HG02981 (cell line): ENCODE measurements around the gene PRCC.

Experiments used
- ATAC-seq: cut with Tn5 transposase; IDR thresholded peaks from one replicate; pipeline ENCODE4 v1.9.1; 2021; ENCODE audit warnings: mild to moderate bottlenecking, moderate library complexity; ENCODE audit not compliant: unreplicated experiment

PRCC gene

DNA sequence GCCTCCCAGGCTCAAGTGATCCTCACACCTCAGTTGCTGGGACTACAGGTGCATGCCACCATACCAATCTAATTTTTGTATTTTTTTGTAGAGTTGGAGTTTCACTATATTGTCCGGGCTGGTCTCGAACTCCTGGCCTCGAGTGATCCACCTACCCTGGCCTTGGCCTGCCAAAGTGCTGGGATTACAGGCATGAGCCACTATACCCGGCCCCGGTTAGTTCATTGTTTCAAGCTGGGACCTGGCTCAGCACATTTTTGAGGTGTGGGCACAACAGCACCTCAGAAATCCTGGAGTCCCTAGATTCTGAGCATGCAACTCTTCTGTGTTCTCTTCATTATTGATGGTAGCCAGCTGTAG, 28.0 kb downstream of the PRCC start:
- ATAC-seq, result no peak

DNA sequence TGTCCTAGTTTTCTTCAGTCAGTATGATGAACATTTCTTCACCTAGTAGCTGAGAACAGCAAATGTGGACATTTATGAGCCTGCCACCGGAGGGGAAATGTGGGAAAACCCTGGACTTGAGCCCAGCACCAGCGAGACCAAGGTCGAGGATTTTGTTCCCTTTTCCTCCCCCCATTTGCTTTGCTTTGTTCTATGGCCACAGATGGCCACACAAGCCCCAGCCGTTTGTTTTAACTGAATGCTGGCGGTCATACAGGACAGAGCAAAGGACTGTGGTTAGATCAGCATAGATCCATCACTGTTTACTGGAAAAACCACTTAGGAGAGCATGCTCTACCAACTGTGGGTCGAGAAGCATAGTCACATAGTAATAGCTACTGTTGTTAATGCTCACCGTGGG, 28.5 kb downstream of the PRCC start:
- ATAC-seq, result no peak

DNA sequence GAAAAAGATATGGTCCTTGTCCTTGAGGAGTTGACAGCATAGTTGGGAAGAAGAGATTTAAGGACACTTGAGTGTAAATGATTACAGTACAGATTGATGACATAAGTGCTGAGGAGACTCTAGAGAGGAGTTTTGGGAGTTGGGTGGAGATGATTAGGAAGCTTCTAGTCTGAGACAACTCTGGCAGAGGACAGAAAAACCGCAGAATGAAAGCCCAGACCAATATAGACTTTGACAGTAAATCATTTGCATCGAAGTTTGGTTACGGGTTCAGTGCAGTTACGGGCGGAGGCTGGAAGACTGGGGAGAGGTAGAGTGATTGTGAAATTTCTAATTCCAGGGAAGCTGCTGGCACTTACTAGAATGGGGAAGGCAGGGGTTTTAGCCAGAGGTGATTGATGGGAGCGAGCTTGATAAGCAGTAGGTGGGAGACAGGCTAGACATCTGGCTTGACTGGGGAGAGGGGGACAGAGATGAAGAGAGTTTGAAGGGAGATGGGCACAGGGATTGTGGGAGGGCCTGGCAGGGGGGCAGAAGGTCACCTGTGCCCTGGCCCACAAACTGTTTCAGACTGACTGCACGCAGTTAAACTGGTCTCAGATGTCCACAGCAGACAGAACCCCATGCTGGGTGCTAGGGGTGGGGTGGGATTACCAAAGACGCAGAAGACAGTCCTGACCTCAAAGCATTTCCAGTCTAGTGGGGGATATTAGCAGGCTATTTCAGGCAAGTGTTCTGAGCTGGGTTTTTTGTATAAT, 29.2 kb downstream of the PRCC start:
- no peak for ATAC-seq

DNA sequence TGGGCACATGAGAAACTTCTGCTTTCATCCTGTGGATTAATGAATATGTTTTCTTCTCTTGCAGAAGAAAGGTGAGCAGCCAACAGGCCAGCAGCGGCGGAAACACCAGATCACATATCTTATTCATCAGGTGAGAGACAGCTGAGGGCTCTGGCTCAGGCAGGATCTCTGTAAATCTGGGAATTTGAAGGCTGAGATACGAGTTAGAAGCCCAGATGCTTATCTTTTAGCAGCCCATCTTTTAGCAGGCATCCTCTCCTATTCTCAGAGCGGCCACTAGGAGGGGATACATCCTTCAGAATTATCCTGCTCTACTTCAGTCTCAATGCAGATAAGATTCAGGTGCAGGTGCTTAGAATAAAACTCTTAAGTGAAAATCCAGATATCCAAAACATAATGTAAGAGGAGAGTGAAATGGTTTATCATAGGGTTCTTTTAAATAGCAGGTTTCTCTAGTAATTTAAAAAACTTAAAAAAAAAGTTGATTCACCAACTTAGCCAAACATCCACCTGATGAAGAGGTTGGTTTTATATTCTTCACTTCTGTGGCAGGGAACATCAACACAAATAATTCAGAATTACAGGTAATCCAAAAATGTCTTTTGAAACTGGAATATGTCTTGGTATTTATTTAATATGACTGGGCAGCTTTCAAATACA, 30.0 kb downstream of the PRCC start:
- no peak for ATAC-seq

DNA sequence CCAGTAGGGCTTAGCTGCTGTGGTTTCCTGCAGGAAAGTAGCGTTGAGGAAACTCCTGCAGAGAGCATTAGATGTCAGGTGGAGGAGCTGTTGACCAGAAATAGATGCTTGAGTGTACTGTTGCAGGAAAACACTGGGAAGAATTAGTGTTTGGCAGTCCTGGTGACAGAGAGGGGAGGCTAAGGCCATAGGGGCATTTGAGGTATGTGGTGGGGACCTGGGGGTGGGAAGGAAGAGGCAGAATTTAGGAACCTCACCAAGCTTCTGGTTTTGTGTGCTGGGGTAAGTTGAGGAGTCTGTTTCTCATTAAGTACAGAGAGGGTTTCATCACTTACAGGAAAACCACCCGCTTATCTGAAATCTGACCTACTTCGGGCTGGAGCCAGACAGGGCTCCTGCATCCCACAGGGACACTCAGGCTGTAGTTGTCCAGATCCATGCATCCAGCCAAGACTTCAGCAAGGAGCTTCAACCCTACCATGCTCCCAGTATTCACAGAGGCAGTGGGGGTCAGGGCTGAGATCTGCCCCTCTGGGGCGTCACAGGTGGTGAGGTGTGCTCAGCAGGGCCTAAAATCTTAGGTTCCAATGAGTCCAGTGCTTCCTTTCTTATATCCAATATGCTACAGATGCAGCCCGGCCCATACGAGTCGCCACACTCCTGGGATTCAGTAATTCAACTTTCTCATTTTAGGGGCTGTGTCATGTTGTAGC, 34.2 kb downstream of the PRCC start:
- no peak for ATAC-seq

DNA sequence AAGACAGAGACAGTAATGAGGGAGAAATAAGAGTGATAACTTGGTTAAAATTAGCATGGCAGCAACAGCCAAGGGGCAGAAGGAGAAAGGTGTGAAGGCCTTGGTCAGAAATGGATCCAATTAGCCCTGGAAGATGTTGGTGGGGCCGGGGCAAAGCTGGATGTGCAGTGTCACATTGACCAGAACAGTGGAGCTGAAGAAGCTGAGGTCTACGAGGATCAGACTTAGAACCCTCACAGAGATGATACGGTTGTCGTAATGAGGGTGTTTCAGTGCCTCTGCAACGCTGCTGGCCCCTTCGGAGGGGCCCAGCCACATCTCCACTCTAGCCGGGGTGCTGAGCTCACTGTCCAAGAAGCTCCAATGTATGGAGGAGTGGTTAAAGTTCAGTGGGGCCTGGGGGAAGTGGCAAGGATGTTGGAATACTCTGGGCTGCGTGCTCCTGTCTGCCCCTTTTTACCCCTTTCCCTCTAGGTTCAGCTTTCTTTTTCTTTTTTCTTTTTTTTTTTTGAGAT, 35.1 kb downstream of the PRCC start:
- no peak for ATAC-seq

DNA sequence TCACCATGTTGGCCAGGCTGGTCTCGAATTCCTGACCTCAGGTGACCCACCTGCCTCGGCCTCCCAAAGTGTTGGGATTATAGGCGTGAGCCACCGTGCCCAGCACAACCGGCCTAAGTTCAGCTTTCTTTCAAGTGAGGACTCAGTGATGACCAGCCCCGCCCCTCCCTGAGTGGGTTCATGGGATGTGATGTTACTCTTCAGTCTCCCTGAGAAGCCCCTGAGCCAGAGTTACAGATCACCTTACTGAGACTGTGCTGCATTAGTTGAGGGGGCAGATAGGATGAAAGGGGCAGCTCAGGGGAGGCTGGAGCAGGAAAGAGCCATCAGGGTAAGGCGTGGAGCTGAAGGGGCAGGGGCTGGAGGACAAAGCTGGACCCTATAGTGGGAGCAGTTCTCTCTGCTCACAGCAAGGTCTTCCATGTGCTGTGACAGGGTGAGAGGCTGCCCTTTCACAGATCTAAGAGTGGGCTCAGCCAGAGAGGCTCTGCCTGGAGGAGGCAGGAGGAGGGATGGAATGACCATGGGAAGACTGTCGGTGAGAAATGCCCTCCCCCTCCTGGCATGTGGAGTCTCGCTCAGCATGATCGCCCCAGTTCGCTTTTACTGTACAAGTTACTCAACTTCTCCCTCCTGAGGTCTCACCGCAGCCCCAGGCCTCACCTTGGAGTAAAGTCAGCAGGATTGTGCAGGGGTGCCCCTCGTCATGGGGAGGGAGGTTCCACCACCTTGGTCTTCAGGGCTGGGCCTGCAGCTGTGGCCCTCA, 35.9 kb downstream of the PRCC start:
- no peak for ATAC-seq

DNA sequence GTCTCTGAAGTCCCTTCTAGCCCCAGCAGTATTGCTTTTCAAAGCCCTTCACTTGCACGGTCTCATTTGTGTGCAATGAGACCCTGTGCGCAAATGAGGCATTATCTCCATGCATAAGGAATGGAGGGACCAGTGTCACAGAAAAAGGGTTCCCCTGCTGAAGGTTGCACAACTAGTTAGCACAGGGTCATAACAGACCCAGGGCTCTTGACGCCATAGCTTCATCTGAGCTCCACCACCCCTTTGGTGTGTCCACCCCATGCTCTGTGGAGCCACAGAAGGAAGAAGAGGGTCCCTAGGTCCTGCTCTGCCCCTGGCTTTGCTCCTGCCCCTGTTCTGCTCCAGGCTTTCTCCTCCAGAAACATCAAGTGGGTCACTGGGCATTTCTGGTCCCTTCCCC, 36.7 kb downstream of the PRCC start:
- no peak for ATAC-seq

DNA sequence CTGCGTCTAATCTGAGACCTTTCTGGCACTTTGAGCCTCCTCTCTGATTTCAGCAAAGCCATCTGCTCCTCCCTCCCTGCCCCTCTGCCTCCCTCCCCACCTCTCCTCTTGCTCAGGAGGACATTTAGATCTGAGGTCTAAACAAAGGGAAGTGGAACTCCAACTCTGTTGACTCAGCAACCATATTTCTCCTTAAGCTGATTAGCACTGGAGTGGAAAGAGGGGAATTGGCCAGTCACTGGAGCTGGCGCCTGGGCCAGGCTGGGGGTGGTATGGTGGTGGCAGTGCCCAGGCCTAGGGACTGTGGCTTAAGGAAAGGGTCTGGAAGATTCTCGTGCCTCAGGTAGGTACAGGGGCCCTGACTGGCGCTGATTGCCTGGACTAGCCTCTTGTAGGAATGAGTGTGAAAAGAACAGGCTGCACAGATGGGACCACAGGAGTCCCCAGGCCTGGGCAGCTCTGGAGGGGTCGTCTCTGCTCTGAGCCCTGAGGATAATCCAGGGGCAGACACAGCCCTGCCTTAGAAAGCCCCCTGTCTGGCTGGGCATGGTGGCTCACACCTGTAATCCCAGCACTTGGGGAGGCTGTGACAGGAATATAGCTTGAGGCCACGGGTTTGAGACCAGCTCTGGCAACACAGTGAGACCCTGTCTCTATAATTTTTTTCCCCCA, 37.4 kb downstream of the PRCC start:
- ATAC-seq, result no peak

DNA sequence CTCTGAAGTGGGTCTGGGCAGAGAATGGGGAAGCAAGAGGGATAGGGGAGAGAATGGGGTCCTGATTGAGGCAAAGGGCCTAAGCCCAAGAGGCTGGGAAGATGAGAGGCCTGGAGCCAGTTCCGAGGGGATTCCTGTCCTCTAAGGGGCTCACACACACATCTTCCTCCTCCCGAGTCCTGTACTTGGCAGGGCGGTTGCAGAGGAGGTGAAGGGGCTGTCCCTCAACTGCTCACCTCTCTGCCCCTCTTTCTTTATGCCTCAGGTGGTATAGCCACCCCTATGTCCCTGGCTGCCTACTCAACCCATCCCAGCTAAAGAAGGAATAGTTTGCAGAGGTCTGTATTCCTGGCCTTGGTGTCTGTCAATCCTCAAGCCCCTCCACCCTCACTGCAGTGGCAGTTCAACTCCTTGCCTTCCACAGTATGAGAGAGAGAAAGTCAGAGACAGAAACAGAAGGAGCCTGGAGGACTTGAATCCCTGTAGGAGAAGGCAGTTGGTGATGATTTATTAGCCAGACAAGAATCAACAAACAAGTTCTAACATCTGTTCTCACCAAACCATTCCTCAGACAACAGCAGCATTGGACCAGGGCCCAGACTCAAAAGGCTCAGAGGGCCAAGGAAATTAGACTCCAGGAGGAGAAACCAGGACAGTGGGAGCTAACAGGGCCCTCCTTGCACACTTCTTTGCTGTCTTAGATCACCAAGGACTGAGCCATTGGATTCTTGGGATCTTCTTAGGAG, 38.6 kb downstream of the PRCC start:
- ATAC-seq, result no peak

DNA sequence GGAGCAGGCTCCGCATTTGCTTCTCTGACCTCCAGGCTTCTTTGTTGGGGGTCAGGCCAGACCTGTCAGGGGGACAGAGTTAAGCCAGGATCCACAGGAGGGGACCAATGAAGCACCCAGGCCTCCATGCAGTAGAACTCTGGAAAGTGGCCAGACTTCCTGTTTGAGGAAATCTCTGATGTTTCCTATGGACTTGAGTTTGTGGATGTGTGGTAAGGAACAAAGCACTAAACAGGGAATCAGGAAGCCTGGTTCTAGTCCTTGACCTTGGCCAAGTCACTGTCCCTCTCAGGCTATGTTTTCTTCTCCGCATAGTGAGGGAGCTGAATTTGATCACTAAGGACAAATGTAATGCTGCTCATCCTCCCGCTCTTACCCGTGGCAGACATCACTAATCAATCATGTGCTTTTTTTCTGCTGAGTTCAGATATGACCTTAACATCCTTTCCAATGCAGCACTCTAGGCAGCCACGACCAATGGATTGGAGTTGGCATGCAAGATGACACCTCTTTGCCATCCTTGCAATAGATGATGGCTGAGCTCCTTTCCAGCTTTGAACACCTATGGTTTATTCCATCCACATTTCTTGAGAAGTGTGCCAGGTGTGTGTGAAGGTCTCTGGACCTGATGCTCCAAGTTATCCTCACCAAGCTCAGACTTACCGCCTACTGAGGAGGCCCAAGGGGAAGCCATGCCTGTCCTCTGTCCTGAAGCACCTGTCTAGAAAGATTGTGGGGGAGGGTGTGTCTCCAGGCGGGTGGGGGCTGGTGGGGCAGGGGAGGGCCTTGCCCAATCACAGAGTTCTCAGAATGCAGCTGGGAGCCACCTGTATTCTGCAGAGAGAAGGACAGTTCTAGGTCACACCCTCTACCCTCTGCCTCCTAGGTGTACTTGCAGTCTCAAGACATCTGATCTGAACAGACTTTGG, 39.4 kb downstream of the PRCC start:
- no peak for ATAC-seq

DNA sequence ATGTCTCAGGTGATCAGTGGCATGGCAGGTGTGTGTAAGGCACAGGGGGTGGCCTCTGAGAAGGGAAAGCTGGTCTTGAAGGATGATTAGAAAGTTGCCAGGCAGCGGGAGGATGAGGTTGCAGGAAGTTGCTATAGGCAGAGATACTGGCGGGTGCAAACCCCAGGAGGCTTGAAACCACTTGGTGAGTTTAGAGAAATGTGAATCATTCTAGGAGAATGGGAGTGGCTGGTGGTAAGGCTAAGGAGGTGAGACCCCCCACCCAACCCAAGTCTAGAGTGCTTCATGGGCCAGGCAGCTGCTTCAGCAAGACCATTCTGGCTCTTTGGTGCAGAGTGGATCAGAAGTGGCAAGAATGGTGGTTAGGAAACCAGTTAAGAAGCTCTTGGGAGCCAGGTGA, 40.3 kb downstream of the PRCC start:
- no peak for ATAC-seq

DNA sequence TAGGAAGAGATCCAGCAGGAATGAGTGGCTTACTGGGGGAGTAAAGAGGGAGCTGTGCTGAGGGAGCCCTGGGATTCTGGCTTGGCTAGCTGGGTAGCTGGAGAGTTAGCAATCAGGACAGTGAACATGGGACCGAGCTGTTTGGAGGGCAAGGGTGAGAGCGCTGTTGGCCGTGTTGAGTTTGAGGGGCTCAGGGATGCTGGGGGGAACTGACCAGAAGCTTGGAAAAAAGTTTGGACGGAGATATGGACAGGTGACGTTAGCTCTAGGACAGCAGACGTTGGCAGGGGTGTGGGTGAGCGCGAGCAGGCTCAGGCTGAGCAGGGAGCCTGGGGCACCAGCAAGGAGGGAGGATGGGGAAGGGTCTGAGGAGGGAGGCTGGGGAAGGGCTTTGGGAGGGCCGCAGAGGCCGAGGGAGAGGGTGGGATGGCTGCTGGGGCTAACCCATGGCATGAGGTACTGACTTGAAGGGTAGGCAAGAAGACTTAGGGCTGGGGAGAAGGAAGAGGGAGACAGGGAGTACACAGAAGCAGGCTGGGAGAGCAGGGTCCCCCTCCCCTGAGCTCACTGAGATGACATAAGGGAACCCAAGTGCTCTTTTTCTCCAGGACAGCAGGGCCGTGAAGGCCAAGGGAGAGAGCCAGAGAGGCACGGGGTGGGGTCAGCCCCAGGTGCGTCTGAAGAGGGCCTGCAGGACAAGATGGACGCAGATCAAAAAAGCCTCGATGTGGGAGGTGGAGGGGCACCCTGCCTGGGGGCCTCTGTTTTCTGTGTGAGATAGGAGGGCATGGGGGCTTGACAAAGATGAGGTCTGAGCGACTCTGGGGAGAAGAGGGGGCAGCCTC, 41.1 kb downstream of the PRCC start:
- no peak for ATAC-seq

DNA sequence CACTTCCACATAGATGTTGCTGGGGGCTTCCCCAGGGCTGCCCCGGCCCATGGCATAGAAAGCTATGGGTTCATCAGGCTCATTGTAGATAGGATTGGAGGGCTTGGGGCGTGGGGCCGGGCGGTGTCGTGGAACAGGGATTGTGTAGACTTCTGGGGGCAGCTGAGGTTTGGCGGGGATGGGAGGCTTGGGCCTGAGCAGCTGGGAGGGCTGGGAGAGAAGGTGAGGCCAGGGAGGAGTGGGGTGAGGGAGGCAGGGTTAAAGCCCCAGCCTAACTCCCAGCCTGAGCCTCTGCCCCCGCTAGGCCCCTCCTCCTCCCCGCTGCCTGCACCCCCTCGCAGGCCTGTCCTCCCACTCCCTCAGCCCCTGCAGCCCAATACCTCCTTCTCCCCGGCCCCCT, 41.9 kb downstream of the PRCC start:
- no peak for ATAC-seq

DNA sequence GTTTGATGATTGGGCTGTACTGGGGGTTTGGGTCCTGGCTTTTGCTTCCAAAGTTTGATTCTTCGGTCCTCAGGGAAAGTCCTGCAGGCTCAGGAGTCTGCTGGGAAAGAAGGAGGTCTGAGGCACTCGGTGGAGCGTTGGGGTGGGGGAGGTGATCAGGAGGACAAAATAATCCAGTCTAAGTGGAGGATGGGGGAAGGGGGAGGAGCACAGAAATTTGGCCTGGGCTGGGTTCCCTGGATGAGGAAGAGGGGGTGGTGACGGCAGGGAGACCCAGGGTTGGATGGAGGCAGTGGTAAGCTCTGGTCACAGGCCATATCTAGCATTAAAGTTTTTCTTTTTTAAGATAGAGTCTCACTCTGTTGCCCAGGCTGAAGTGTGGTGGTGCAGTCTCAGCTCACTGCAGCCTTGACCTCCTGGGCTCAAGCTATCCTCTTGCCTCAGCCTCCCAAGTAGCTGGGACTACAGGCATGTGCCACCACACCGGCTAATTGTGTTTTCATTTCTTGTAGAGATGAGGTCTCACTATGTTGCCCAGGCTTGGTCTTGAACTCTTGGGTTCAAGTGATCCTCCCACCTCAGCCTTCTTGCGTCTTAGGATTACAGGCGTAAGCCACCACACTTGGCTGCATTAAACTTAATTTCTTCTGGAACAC, 42.5 kb downstream of the PRCC start:
- no peak for ATAC-seq

DNA sequence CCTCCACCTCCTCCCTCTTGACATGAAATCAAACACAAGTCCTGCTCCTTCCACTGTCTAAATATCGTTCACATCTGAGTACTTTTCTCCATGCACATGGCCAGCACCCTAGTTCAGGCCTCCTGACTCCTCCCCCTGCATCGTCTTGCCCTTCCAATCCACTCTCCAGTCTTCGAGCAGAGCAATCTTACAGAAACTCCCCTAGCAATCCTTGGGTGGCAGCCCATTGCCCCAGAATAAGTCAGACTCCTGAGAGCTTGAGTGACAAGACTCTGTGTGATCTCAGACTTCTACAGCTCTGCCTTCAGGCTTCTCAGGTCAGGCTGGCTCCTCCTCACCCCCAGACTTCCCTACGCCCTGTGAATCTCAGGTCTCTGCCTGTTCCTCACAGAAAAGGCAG, 43.8 kb downstream of the PRCC start:
- no peak for ATAC-seq

DNA sequence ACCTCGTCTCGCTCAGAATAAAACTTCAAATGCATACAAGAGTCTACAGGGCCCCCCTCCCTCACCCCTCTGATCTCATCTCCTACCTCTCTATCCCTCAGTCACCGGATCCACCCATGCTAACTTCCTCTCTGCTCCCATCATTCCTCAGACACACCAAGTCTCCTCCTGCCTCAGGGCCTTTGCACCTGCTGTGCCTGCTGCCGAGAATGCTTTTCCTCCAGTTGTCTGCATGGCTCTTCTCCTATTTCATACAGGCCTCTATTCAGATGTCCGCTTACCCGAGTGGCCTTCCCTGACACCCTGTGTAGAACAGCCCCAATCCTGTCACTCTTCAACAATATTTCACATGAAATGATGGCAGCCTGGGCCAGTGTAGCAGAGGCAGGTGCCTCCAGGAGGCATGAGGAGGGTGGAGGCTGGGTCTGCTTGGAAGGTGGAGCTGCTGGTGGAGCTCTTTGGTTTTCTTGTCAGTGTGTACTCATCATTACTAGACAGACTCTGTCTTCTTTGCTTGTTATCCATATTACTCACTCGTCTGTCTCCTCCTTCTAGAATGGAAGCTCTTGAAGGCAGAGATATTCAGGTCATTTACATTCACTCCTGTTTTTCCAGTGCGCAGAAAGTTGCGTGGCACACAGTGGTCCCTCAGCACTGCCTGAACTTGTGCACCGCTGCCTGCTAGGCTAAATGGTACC, 45.1 kb downstream of the PRCC start:
- ATAC-seq, result no peak
